ENCODE data around the gene CEP20. TPM values are rescaled to one million over a fixed set of nuclear protein-coding genes. Genes with fewer than 3 reads are reported as not detected.

Gene CEP20
- total RNA-seq, 1 experiment from 2014 or later = 36.9 TPM

DNA sequence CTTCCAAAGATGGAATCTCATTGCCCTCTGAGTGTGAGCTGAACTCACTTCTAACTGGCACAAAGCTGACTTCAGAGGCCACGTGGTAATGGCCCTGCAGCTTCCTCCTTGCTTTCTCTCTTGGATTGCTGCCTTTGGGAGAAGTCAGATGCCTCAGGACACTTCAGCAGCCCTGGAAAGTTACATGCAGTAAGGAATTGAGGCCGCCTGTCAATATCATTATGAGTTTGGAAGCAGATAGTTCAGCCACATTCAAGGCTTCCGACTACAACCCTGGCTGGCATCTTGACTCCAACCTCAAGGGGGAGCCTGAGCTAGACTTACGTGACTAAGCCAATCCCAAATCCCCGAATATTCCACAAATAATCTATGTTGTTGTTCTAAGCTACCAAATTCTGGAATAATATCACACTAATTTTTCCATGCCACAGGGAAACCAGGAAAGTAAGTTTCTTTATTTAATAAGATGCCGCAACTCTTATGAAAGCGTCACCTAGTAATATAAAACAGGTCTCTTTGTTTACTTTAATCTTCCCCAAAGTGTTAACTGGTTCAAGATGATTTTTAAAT is 13.6 kb downstream of the CEP20 start:
- peak; percentile 57 for DNase-seq
- TF ChIP-seq, protein P1, sequence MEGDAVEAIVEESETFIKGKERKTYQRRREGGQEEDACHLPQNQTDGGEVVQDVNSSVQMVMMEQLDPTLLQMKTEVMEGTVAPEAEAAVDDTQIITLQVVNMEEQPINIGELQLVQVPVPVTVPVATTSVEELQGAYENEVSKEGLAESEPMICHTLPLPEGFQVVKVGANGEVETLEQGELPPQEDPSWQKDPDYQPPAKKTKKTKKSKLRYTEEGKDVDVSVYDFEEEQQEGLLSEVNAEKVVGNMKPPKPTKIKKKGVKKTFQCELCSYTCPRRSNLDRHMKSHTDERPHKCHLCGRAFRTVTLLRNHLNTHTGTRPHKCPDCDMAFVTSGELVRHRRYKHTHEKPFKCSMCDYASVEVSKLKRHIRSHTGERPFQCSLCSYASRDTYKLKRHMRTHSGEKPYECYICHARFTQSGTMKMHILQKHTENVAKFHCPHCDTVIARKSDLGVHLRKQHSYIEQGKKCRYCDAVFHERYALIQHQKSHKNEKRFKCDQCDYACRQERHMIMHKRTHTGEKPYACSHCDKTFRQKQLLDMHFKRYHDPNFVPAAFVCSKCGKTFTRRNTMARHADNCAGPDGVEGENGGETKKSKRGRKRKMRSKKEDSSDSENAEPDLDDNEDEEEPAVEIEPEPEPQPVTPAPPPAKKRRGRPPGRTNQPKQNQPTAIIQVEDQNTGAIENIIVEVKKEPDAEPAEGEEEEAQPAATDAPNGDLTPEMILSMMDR (conservative IDR thresholded peaks at IDR 0.05) = peak; percentile 84
- WGBS (ENCODE audit: extremely low coverage, insufficient read length, low lambda C conversion rate) = no CpG with 5 or more reads among the region's 7 CpGs

More for the DNA sequence above, 13.6 kb downstream of the CEP20 start:
- H3K9ac ChIP-seq (ENCODE audit: extremely low read depth, insufficient read length, low read length) = no peak overlapping the region
- no peak overlapping the region for H3K56ac ChIP-seq (ENCODE audit: insufficient read length, low read depth, low read length)
- no peaks in the 10 kb centered on the region for H3K4me1 ChIP-seq (ENCODE audit: insufficient read depth, low read length)
- H2AK5ac ChIP-seq (ENCODE audit: insufficient read length, low read length) = no peak overlapping the region
- H3K27me3 Mint-ChIP-seq (ENCODE audit: low read depth) = no peaks in the 10 kb centered on the region
- H3K27me3 ChIP-seq (ENCODE audit: insufficient read depth, low read length) = no peaks in the 10 kb centered on the region
- H3K79me1 ChIP-seq (ENCODE audit: insufficient read depth, low read depth, low read length, poor library complexity, severe bottlenecking) = no peaks in the 10 kb centered on the region
- no peaks in the 10 kb centered on the region for H3K79me2 ChIP-seq (ENCODE audit: insufficient read depth, low read length)
- no peak overlapping the region; the same call in 1 of the 2 replicates for H2BK15ac ChIP-seq (ENCODE audit: low read depth, low read length)
- no peak overlapping the region for H3K27ac ChIP-seq (ENCODE audit: insufficient read length, low read depth, low read length)
- no peak overlapping the region for H3T11ph ChIP-seq (ENCODE audit: low read length)
- H3K4me3 Mint-ChIP-seq = no peak overlapping the region
- no peak overlapping the region for H2BK12ac ChIP-seq (ENCODE audit: insufficient read length, low read depth, low read length)
- H2AFZ ChIP-seq (ENCODE audit: low read length) = no peak overlapping the region
- H3K14ac ChIP-seq (ENCODE audit: insufficient read depth, low read length) = no peak overlapping the region; the same call in 1 of the 2 replicates
- no peak overlapping the region for H2BK20ac ChIP-seq (ENCODE audit: low read depth, low read length, poor library complexity, severe bottlenecking)
- H3K23me2 ChIP-seq (ENCODE audit: insufficient read length, low read depth, low read length, poor library complexity, severe bottlenecking) = no peaks in the 10 kb centered on the region
- H3K18ac ChIP-seq (ENCODE audit: insufficient read length, low read depth, low read length) = no peak overlapping the region
- H3K9me3 ChIP-seq (ENCODE audit: control insufficient read depth, low read depth, low read length) = no peaks in the 10 kb centered on the region
- no peak overlapping the region for H4K91ac ChIP-seq (ENCODE audit: insufficient read length, low read depth, low read length)
- H2BK120ac ChIP-seq (ENCODE audit: low read depth, low read length, poor library complexity, severe bottlenecking) = no peak overlapping the region
- no peaks in the 10 kb centered on the region for H3K9me3 Mint-ChIP-seq
- no peaks in the 10 kb centered on the region for H4K20me1 ChIP-seq (ENCODE audit: control insufficient read depth, insufficient read depth, insufficient read length)
- H4K8ac ChIP-seq (replicated peaks; ENCODE audit: insufficient read length, low read depth, low read length) = no peak overlapping the region
- H3K27ac Mint-ChIP-seq = peak overlapping the region in 1 of 3 experiments; percentile 72; a peak in 2 of 7 replicates
- no peak overlapping the region for H4K5ac ChIP-seq (ENCODE audit: insufficient read length, low read depth, low read length)
- 0 out of 4 replicates have a peak, but pooled peaks cover 0 to 2% of the 10 kb centered on the region in 2 experiments for H3K4me1 Mint-ChIP-seq
- no peak overlapping the region for H3K23ac ChIP-seq (ENCODE audit: insufficient read length, low read depth, low read length)
- H3K36me3 Mint-ChIP-seq (ENCODE audit: insufficient read depth in 1 of 3, low read depth in 3 of 3) = peaks cover 5 to 60% (median 51%) of the 10 kb centered on the region in 3 experiments; a peak in 6 of 7 replicates
- no peak overlapping the region for H2BK5ac ChIP-seq (ENCODE audit: insufficient read length, low read length)
- no peak overlapping the region for H3K4me2 ChIP-seq (ENCODE audit: insufficient read depth, insufficient read length, low read length)
- H3K4ac ChIP-seq (ENCODE audit: low read depth, low read length) = no peak overlapping the region
